ENCODE measurements around the gene PPP1R1A.
A peak's percentile ranks its signal among the peaks of the same experiment; 100 is the strongest.

PPP1R1A gene

GRCh38 chr12:54588110-54588889 is at the start of gene PPP1R1A:
PPP1R1A (minus strand) TSS chr12:54588659; CDS start chr12:54588488, 171 bp downstream.
- no peak for TF ChIP-seq CTCF (conservative IDR thresholded peaks at IDR 0.05; ENCODE audit: low read depth, low read length)
- no peak within 1 kb of the TSS for H3K4me3 ChIP-seq (ENCODE audit: low read depth, low read length)
- DNase-seq (ENCODE audit: low read depth): no peak

GRCh38 chr12:54634795-54635194 is 46.3 kb upstream of the PPP1R1A start, which contains the start of gene LACRT:
LACRT (minus strand) TSS chr12:54634895; CDS start chr12:54634841, 54 bp downstream.
- H3K4me3 ChIP-seq (ENCODE audit: low read depth, low read length): no peak within 1 kb of the TSS
- no peak for DNase-seq (ENCODE audit: low read depth)
- no peak for TF ChIP-seq CTCF (conservative IDR thresholded peaks at IDR 0.05; ENCODE audit: low read depth, low read length)

- DNase-seq (ENCODE audit: low read depth): no peak
- no peak overlapping the region for H3K4me3 ChIP-seq (ENCODE audit: low read depth, low read length)
- TF ChIP-seq CTCF (conservative IDR thresholded peaks at IDR 0.05; ENCODE audit: low read depth, low read length): peak; percentile 28
Measured at GRCh38 chr12:54631988-54632728, 43.7 kb upstream of the PPP1R1A start.

GRCh38 chr12:54631551-54631950 is 43.1 kb upstream of the PPP1R1A start:
- H3K4me3 ChIP-seq (ENCODE audit: low read depth, low read length): no peak overlapping the region
- DNase-seq (ENCODE audit: low read depth): no peak
- TF ChIP-seq CTCF (conservative IDR thresholded peaks at IDR 0.05; ENCODE audit: low read depth, low read length): no peak

GRCh38 chr12:54629925-54630324 is 41.5 kb upstream of the PPP1R1A start:
- DNase-seq (ENCODE audit: low read depth): no peak
- no peak overlapping the region for H3K4me3 ChIP-seq (ENCODE audit: low read depth, low read length)
- TF ChIP-seq CTCF (conservative IDR thresholded peaks at IDR 0.05; ENCODE audit: low read depth, low read length): no peak

GRCh38 chr12:54628186-54628846 is 39.9 kb upstream of the PPP1R1A start:
- no peak overlapping the region for H3K4me3 ChIP-seq (ENCODE audit: low read depth, low read length)
- no peak for TF ChIP-seq CTCF (conservative IDR thresholded peaks at IDR 0.05; ENCODE audit: low read depth, low read length)
- no peak for DNase-seq (ENCODE audit: low read depth)
